RWPE2 (cell line): ENCODE results near the gene ATF7.

Source experiments
- ATAC-seq: fragments of 200-7000 bp; cut with Tn5 transposase; 3 replicates; pipeline ENCODE4 v1.9.1; 2021; ENCODE audit warnings: low read depth
- DNase-seq: peaks from one replicate; pipeline ENCODE4 v3.0.0-alpha.2; 2020; ENCODE audit warnings: low spot score
- H3K27ac ChIP-seq: fragments of 450-650 bp; 2 replicates; pipeline ENCODE4 v1.5.1; 2017; ENCODE audit warnings: mild to moderate bottlenecking; ENCODE audit not compliant: poor library complexity, severe bottlenecking
- H3K27me3 ChIP-seq: fragments of 250-450 bp; sonication (Bioruptor Pico); 2 replicates; pipeline ENCODE4 v1.5.1; 2021; ENCODE audit warnings: mild to moderate bottlenecking, moderate library complexity; ENCODE audit not compliant: insufficient read depth, poor library complexity, severe bottlenecking
- H3K36me3 ChIP-seq: fragments of 250-450 bp; sonication (Bioruptor Pico); 2 replicates; pipeline ENCODE4 v1.5.1; 2020; ENCODE audit warnings: low read depth, mild to moderate bottlenecking, moderate library complexity
- H3K4me1 ChIP-seq: fragments of 250-450 bp; sonication (Bioruptor Pico); 2 replicates; pipeline ENCODE4 v1.5.1; 2021; ENCODE audit warnings: mild to moderate bottlenecking, moderate library complexity; ENCODE audit not compliant: insufficient read depth, poor library complexity, severe bottlenecking
- H3K4me3 ChIP-seq: fragments of 250-450 bp; sonication (Bioruptor Pico); 2 replicates; pipeline ENCODE4 v1.5.1; 2021; ENCODE audit warnings: mild to moderate bottlenecking, moderate library complexity; ENCODE audit not compliant: severe bottlenecking
- H3K9me3 ChIP-seq: fragments of 250-450 bp; sonication (Bioruptor Pico); 2 replicates; pipeline ENCODE4 v1.5.1; 2021; ENCODE audit warnings: mild to moderate bottlenecking, moderate library complexity; ENCODE audit not compliant: severe bottlenecking
- CTCF ChIP-seq: fragments of 450-650 bp; IDR thresholded peaks from one replicate; pipeline ENCODE4 v1.5.1; 2017; ENCODE audit warnings: mild to moderate bottlenecking, moderate library complexity; ENCODE audit not compliant: poor library complexity, severe bottlenecking

Gene ATF7

GRCh38 chr12:53617700-53618099 lies 8.5 kb downstream of the ATF7 start:
- H3K27me3 ChIP-seq: no peaks in the 10 kb centered on the region
- H3K27ac ChIP-seq: no peak overlapping the region
- H3K4me3 ChIP-seq: no peak overlapping the region
- TF ChIP-seq CTCF: no peak
- DNase-seq (no peak), ATAC-seq (no peak)
- peaks cover 26% of the 10 kb centered on the region for H3K36me3 ChIP-seq
- H3K9me3 ChIP-seq: no peaks in the 10 kb centered on the region
- H3K4me1 ChIP-seq: peaks cover 21% of the 10 kb centered on the region

GRCh38 chr12:53616950-53617349 lies 9.2 kb downstream of the ATF7 start:
- Histone ChIP-seq H3K27ac (no peak overlapping the region), H3K9me3 (no peaks in the 10 kb centered on the region), H3K36me3 (peaks cover 26% of the 10 kb centered on the region), H3K4me3 (no peak overlapping the region), H3K4me1 (peaks cover 21% of the 10 kb centered on the region), H3K27me3 (no peaks in the 10 kb centered on the region)
- DNase-seq: no peak
- no peak for ATAC-seq
- TF ChIP-seq CTCF: no peak

- peak; percentile 98 for ATAC-seq
- no peaks in the 10 kb centered on the region for H3K9me3 ChIP-seq
- H3K27me3 ChIP-seq: no peaks in the 10 kb centered on the region
- H3K4me1 ChIP-seq: peaks cover 21% of the 10 kb centered on the region
- peak overlapping the region; percentile 46 for H3K27ac ChIP-seq
- H3K36me3 ChIP-seq: peaks cover 26% of the 10 kb centered on the region
- H3K4me3 ChIP-seq: no peak overlapping the region
- DNase-seq: no peak
- no peak for TF ChIP-seq CTCF
These were observed 12.4 kb downstream of the ATF7 start for GRCh38 chr12:53613821-53614220.

GRCh38 chr12:53612978-53613377 lies 13.2 kb downstream of the ATF7 start:
- no peak overlapping the region for H3K27ac ChIP-seq
- H3K27me3 ChIP-seq: no peaks in the 10 kb centered on the region

More at GRCh38 chr12:53612978-53613377, 13.2 kb downstream of the ATF7 start:
- ATAC-seq (no peak), DNase-seq (no peak)
- Histone ChIP-seq H3K4me3 (no peak overlapping the region), H3K4me1 (peaks cover 18% of the 10 kb centered on the region), H3K36me3 (peaks cover 28% of the 10 kb centered on the region), H3K9me3 (no peaks in the 10 kb centered on the region)
- no peak for TF ChIP-seq CTCF
